Hippocampal formation (tissue), 2 donors: ENCODE results near the gene HNRNPU.

Experiments used
- DNase-seq, 2 donors: peaks; one replicate each; lab custom pipeline; 2025; lab: John Stamatoyannopoulos, UW

HNRNPU gene

DNA sequence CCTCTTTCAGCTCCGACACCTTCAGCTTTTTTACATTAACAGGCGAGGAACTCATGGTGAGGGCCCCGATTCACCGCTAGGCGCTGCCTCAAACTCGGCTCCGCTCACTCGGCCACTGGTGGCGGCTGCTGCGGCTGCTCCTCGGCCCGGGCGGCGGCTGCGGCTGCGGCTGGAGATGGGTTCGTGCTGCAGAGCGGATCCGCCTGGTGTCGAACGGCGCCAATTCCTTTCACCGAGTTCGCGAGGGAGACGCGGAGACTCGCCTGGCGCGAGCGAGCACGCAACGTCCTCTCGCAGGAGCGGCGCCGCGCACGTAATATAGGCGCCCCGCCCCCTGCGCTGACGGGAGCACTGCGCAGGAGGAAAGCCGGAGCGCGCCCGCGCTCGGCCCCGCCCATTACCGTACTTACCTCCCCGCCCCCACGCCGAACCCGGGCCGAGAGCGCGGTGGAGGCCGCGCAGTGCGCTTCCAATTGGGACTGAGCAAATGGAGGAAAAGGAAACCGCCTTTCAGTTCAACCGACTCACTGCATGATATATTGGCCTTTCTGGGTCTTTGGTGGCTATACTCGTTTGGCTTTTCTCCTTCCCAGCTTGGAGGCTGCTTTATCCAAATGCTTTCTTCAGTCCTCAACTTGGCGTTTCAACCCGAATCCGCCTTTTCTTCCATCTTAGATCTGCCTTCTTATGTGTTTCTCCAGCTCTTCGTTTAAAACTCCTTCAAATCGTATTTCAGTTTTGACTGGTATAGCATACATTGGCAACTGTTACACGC, at the start of gene HNRNPU:
Gene HNRNPU (minus strand): TSS at position 291 of the 775 bp plus-strand sequence. CDS start 236 bp downstream, at position 55.
- DNase-seq, result peak; percentile 93 to 96

DNA sequence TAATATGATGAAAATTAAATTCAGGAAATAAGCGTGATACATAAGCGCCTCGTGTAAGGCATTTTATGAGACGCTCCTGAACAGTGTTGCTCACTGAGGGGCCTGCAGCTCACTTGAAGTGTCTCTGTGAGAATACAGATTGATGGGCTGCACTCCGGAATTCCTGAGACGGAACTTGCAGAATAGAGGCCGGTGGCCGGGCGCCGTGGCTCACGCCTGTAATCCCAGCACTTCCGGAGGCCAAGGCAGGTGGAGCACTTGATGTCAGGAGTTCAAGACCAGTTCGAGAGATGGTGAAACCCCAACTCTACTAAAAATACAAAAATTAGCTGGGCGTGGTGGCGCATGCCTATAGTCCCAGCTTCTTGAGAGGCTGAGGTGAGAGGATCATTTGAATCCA, 49.5 kb upstream of the HNRNPU start:
- no peak for DNase-seq

DNA sequence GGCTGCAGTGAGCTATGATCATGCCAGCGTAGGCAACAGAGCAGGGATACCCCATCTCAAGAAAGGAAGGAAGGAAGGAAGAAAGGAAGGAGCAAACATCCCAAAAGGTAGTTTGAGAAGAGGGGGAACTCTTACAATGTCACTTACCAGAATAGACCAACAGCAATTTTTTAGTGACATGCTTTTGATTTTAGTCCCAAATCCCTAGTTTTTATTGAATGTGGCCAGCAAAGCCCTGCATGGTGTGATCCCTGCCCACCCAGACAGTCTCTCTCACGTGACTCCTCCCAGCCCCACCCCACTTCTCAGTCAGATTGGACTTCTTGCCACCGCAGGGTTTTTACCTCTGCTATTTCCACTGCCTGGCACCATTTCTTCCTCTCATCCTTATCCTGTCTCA, 39.8 kb upstream of the HNRNPU start:
- no peak for DNase-seq

DNA sequence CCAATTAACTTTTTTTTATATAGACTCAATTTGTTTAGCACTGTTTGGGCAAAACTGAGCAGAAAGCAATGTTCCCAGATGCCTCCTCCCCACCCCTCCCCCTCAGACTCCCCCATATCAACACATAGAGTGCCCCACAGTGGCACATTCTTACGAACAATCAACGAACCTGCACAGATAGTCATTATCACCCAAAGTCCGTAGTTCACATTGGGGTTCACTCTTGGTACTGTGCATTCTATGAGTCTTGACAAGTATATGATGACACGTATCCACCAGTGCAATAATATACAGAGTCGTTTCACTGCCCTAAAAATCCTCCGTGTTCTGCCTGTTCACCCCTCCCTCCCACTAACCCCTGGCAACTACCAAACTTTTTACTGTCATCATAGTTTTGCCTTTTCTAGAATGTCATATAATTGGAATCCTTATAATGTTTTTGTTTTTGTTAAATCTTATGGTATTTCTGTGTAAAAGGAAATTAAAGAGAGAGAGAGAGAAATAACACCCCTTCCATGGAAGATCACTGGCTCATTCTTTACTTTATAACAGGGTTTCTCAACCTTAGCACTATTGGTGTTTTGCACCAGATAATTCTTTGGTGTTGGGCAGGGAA, 37.2 kb upstream of the HNRNPU start:
- no peak for DNase-seq

DNA sequence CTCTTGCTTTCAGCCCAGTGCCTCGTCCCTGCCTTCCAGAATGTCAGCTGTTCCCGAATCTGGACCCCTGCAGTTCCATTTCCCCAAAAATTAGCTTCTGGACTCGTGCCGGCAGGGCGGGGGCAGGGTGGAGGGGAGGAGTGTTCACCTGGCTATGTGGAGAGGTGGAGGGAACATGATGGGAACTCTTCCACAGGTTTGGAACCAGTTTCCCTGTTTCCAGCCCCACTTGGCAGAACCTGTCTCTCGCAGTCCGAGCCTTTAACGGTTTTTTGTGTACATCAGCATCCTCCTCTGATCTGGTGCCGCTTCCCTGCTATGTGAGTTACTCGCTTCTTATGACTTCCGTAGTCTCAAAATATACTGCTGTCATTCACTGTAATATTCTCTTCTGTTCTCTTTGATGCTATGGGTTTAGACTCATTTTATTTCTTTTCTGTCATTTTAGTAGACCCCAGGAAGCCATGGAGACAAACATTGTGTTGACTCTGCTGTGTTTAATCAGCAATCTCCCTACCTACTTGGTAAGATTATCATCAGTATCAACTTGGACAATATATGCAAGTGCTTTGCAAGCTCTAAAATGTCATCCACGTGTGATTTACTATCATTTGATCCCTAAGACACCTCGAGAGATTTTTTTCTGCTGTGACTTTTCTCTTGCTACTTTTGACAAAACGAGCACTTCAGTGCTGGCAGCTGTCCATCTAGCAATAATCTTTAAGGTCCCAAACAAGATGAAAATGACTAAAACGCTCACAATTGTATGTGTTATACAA, 33.3 kb upstream of the HNRNPU start:
- no peak for DNase-seq

DNA sequence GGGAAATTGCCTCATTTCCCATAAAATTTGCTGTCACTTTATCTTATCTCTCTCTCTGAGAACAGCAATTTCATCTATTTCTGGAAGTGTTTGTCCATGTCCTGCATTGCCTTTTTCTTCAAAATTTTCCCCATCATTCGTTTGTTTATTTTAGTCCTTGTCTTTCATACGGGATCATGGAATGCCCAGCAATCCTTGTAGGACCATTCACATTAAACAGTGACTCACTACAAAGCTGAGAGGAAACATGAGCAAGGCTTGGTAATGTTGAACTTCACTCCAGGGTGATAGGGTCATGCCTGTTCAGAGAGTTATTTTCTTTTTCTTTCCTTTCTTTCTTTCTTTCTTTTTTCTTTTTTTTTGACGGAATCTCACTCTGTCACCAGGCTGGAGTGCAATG, 32.2 kb upstream of the HNRNPU start:
- DNase-seq, result no peak

DNA sequence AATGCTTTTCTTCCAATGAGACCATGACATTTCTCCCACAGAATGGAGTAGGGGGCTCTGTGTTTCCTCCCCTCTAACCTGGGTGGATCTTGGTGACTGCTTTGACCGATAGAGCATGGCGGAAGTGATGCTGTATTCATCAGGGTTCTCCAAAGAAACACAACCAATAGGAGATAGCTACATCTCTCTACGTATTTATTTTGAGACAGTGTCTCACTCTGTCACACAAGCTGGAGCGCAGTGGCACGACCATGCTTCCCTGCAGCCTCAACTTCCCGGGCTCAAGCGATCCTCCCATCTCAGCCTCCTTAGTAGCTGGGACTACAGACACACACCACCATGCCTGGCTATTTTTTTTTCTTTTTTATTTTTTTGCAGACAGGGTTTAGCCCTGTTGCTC, 29.5 kb upstream of the HNRNPU start:
- DNase-seq, result no peak

DNA sequence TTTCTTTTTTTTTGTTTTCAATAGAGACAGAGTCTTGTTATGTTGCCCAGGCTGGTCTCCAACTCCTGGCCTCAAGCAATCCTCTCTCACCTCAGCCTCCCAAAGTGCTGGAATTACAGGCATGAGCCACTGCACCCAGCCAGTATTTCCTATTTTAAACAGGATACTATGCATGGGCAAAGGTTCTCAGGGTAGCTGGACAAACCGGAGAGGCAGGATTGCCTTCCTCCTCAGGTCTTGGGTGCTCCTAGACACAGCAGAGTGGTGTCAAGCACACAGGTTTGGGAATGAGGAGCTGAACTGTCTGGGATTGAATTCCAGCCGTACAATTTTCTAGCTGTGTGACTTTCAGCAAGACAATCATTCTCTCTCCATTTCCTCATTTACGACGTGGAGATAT, 22.9 kb upstream of the HNRNPU start:
- no peak for DNase-seq

DNA sequence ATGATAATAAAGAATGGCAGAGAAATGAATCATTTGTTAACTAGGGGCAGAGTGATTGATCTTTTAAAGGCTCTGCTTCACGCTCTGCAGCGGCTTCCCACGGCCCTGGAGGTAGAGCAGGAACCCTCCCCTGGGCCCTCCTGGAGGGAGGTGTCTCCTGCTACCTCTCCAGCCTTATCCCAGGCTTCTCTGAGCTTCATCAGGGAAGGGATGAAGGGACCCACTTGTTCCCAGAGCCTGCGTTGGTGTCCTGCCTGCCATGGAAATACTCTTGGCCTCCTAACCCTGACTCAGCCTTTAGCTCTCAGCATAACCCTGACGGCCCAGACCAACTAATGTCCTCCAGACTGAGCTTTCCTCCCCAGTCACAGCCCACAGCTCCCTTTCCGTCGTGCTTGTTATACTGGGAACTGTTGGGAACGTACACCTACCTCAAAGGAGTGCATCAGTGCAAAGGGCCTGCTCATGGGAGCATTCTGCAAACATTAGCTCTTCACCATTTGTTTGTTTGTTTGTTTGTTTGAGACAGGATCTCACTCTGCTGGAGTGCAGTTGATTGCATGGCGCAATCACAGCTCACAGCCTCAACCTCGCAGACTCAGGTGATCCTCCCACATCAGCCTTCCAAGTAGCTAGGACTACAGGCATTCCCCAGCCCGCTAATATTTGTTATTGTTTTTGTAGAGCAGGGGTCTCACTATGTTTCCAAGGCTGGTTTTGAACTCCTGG, 17.4 kb upstream of the HNRNPU start:
- DNase-seq, result no peak

DNA sequence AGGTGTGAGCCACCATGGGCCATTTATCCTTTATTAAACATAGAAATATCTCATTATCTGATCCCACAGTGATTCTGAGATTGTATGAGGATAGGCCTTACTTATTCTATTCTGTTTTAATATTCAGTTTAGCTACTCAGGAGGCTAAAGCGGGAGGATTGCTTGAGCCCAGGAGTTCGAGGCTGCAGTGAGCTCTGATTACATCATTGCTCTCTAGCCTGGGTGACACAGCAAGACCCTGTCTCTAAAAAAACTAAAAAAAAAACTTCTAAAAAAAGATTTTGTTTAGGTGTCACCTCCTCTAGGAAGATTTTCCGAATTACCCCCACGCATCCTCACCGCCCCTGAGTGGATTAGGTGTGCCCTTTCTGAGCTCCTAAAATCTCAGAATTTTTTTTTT, 14.3 kb upstream of the HNRNPU start:
- DNase-seq, result no peak

DNA sequence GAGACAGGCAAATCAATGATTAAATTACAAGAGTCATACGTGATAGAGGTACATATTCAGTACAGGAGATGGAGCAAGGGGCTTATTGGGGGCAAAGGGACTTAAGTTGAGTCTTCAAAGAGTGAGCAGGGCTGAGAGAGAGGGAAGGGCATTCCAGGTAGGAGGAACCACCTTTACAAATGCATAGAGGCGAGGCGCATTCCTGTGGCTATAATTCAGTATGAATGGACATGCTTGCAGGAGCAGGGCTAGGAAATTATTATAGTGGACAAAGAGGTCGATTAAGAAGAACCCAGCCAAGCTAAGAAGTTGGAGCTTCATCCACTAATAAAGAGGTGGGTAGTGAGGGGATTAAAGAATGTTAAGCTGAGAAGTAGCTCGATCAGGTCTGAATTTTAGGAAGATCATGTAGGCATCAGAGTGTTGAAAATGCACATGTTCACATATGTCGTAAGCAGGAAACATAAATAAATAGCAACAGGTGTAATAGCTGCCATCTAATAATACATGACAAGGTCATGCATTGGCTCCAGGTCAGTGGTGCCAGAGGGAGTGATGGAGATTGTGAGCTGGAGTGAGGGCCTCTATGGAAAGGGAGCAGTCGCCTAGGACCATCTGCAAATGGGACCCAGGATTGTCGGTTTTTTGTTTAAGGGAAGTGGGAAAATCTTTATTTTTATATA, 12.0 kb upstream of the HNRNPU start:
- DNase-seq, result no peak

DNA sequence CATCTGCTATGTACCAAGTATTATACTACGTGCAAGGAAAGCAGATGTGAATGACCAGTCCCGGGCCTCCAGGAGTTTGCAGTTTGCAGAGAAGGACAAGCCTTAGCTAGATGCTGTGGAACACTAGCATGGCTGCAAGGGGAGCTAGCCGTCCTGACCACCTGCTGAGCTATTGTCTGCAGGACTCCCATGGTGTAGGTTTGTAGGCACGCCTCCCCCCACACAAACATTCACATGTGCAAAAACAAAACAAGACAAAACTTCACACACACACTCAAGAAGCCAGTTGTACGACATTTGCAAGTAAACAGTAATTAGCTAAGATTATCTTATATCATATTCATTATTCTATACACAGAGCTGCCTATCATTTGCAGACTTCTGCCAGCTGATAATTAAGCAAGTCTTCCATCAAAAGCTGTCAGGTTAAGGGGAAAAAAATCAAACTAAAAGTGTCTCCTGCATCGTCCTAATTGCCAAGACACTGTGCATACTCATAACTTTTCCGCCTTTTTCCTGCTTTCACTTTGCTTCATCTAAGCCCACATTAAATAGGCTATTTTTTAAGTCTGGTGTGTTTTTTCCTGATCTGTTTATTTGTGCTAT, 10.7 kb upstream of the HNRNPU start:
- DNase-seq, result no peak

DNA sequence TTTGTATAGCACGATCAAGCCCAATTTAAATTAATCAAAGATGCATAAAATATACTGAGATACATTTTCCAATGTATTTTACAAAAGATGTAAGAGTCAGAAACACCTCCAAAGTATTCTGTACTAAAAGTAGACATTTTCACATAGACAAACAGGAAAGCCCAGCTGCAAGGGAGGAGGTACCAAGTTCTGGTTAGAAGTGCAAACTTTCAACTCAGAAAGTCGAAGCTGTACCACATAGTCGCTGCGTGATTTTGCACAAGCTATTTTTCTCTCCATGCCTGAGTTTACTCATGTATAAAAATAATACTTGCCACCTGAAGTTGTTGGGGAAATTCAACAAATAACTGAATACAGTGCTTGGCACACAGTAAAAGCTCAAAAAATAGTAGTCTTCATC, 5.6 kb upstream of the HNRNPU start:
- DNase-seq, result no peak

DNA sequence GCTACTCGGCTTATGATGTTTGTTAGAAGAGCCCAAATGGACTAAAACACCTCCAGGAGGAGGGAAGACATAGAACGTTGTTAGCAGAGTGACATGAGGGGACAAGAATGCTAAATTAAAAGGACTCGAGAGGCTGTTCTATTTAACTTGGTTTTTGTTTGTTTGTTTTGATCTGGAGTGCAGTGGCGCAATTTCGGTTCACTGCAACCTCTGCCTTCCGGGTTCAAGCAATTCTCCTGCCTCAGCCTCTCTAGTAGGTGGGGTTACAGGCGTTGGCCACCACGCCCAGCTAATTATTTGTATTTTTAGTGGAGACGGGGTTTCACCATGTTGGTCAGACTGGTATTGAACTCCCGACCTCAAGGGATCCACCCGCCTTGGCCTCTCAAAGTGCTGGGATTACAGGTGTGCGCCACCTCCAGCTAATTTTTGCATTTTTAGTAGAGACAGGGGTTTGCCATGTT, 5.1 kb upstream of the HNRNPU start:
- no peak for DNase-seq

DNA sequence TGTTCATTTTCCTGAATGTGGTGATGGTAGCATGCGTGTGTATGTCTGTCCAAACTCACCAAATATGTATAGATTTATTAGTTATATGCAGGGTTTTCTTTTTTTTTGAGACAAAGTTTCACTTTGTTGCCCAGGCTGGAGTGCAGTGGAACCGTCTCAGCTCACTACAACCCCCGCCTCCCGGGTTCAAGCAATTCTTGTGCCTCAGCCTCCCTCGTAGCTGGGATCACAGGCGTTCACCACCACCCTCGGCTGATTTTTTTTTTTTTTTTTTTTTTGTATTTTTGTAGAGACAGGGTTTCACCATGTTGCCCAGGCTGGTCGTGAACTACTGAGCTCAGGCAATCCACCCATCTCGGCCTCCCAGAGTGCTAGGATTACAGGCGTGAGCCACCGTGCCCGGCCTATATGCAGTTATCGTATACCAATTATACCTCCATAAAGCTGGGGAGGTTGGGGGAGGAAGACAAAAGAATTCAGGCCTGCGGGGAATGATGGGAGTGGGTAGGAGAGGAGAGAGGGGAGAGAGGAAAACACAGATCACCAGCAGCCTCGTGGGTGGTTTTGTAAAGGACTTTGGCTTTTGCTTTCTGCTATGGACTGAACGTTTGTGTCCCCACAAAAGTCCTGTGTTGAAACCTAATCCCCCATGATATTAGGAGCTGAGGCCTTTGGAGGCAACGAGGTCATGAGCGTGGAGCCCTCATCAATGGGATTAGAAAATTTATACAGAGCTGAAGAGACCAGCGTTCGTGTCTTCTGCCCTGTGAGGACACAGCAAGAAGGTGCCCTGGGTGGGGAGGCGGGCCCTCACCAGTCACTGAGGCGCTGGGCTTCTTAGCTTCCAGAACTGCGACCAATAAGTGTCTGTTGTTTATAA, 4.4 kb upstream of the HNRNPU start:
- DNase-seq, result no peak

DNA sequence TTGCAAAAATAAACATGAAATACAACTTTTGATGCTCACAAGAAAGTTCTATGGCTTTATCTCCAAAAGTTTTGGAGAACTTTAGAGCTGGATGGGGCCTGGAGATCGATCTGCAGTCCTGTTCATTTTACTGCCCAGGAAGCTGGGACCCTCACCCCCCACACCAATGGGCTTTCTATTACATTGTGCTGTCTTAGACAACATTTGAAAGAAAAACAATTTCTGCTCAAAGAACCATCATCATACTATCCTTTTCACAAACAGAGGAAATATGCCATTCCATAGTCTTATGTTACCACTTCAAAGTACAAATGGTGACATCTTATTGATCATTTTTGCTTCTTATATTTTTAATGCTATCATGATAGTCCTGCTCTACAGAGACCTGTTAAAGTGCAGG, 2.0 kb upstream of the HNRNPU start:
- no peak for DNase-seq

DNA sequence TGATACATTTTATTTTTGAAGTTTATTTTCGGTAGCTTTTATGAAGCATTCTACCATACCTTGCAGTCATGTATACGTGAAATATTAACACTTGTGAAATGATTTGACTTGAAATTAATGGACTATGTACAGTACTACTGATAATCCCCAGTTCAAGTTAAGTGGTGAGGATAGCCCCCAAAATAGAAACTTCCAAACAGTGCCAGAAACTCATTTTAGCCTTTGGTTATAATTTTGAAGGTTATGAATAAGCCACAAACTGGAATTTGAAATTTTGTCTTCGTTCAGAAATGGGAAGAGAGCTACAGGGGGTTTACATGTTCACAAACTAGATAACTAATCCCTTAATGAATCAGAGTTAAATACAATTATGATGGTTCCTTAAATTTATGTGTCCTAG, 1.5 kb upstream of the HNRNPU start:
- DNase-seq, result no peak

DNA sequence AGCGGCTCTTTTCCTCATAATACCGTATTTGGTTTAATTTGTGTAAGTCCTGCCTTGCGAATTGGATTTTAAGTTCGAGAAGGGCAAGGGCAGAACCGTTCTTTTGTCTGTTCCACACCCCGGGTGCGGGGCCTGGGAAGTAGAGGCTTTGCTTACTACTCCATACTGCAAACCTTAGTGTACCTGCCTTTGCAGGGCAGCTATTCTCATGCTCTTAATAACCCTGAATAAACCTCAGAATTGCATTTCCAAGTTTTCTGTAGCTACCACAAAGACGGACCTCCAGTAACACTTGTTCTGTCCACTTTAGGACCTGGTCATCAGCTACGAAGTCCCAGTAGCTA, 657 bp upstream of the HNRNPU start:
- DNase-seq, result peak in 1 of 2 donors; percentile 60

DNA sequence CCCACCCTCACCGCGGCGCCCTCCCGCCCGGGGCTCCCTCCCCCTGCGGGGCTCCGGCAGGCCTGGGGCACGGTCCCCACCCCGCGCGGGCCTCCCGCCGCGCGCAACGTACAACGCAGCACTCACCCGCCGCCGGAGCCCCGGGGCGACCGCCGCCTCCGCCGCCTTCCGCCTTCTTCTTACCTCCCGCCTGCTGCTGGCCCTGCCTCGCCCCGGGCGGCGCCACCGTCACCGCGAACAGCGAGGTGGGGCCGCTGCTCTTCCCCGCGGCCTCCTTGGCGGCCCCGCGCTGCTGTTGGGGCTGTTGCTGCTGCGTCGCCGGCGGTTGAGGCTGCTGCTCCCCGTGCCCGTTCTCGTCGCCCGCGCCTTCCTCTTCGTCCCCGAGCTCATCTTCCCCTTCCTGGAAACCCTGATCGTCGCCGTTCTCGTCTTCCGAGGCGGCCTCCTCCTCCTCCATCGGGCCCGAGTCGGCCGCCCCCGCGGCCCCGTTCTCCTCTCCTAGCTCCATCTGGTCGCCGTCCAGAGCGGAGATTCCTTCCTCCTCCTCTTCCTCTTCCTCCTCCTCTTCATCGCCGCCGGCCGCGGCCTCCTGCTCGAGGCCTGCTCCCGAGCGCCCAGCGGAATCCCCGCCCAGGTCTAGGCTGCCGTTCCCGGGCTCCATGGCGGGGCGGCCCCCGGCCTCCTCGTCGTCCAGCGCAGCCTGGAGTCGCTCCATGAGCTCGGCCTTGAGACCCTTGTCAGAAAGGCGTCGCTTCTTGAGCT, 671 bp downstream of the HNRNPU start:
- no peak for DNase-seq
